Measurements from ENCODE around the gene KRTDAP. TPM values are rescaled to one million over a fixed set of nuclear protein-coding genes. Genes with fewer than 3 reads are reported as not detected.

Gene KRTDAP
- total and polyA plus RNA-seq, 9 donors = 0.54 to 1.6 (median 0.75) TPM; not detected in 4

DNA sequence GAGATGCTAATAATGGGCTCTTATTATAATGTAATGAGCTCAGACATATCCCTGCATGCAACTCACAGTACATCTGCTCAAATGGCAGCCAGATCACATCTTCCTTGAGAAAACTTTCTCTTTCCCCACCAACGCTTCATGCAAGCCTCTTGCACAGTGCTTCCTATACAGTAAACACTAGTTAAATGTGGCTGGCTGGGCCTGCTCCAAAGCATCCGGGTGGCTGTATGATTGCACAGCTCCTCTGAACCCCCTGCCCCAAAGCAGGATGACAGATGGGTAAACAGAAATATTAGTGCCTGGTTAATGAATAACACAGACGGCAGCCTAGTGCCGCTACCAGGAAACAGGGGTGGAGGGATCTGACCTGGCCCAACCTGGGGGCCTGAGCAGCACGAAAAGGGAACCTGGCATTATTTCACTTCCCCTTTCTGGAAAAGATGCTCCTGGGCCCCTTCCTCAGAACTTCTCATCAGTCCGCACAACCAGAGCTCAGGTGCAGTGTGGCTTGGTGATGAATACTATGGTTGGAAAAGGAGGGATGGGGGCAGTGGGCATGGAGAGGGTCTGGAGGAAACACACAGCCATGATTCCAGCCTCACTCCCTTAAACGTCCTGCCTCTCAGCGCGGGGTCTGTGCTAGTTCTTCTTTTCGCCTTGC is 31.4 kb downstream of the KRTDAP start:
- DNase-seq = no peak
- H3K9me3 ChIP-seq = no peaks in the 10 kb centered on the region
- intact Hi-C loops (cut with DNase I) = no loop called here
- H3K36me3 ChIP-seq = no peaks in the 10 kb centered on the region
- H3K4me3 ChIP-seq = no peak overlapping the region
- peaks cover 8% of the 10 kb centered on the region for H3K4me1 ChIP-seq (ENCODE audit: insufficient read depth)
- WGBS, 3 donors = 26 to 34% (median 30%) methylated on average over 10 of the region's 10 CpGs
- TF ChIP-seq EP300 (IDR thresholded peaks at IDR 0.05) (no peak), POLR2A (IDR thresholded peaks at IDR 0.05) (no peak)
- TF ChIP-seq, protein P1, sequence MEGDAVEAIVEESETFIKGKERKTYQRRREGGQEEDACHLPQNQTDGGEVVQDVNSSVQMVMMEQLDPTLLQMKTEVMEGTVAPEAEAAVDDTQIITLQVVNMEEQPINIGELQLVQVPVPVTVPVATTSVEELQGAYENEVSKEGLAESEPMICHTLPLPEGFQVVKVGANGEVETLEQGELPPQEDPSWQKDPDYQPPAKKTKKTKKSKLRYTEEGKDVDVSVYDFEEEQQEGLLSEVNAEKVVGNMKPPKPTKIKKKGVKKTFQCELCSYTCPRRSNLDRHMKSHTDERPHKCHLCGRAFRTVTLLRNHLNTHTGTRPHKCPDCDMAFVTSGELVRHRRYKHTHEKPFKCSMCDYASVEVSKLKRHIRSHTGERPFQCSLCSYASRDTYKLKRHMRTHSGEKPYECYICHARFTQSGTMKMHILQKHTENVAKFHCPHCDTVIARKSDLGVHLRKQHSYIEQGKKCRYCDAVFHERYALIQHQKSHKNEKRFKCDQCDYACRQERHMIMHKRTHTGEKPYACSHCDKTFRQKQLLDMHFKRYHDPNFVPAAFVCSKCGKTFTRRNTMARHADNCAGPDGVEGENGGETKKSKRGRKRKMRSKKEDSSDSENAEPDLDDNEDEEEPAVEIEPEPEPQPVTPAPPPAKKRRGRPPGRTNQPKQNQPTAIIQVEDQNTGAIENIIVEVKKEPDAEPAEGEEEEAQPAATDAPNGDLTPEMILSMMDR (IDR thresholded peaks at IDR 0.05) = no peak
- no peaks in the 10 kb centered on the region for H3K27me3 ChIP-seq
- H3K27ac ChIP-seq = no peak overlapping the region

DNA sequence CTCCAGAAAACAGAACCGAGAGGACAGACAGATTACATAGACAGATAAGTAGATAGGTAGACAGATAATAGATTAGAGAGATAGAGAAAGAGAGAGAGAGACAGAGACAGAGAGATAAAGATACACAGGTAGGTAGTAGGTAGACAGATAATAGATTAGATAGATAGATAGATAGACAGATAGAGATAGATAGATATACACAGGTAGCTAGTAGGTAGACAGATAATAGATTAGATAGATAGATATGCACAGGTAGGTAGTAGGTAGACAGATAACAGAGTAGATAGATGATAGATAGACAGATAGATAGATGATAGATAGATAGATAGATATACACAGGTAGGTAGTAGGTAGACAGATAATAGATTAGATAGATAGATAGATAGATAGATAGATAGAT is 32.1 kb downstream of the KRTDAP start:
- no peak overlapping the region for H3K27ac ChIP-seq
- intact Hi-C loops (cut with DNase I) = no loop called here
- no peaks in the 10 kb centered on the region for H3K27me3 ChIP-seq
- TF ChIP-seq EP300 (IDR thresholded peaks at IDR 0.05) = no peak
- TF ChIP-seq, protein P1 (IDR thresholded peaks at IDR 0.05) = no peak
- no peak for TF ChIP-seq POLR2A (IDR thresholded peaks at IDR 0.05)
- H3K4me1 ChIP-seq (ENCODE audit: insufficient read depth) = peaks cover 8% of the 10 kb centered on the region
- H3K4me3 ChIP-seq = no peak overlapping the region
- no peaks in the 10 kb centered on the region for H3K36me3 ChIP-seq
- no peak for DNase-seq
- 54 to 69% (median 60%) methylated on average over 1 of the region's 1 CpG for WGBS, 3 donors
- H3K9me3 ChIP-seq = no peaks in the 10 kb centered on the region

DNA sequence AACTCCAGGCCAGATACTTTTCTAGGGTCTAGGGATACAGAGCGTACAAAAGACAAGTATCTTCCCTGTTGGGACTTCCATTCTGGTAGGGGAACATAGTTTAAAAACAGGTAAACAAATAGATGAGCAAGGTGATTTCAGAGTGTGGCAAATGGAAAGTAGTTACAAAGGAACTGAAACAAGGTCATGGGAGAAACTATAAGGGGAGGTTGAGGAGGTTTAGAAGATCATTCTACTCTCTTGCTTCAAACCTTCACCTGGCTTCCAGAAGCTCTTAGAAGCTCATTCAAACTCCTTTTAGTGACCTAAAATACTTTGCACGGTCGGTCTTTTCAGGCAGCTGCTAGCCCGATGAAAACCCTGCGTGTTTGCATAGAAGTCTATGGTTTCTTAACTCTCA is 33.1 kb downstream of the KRTDAP start:
- H3K4me3 ChIP-seq = no peak overlapping the region
- intact Hi-C loops (cut with DNase I) = no loop called here
- no peak for DNase-seq
- H3K9me3 ChIP-seq = no peaks in the 10 kb centered on the region
- H3K36me3 ChIP-seq = no peaks in the 10 kb centered on the region
- H3K4me1 ChIP-seq (ENCODE audit: insufficient read depth) = peaks cover 8% of the 10 kb centered on the region
- WGBS, 3 donors = 92 to 95% (median 94%) methylated on average over 5 of the region's 5 CpGs
- H3K27ac ChIP-seq = no peak overlapping the region
- TF ChIP-seq, protein P1 (IDR thresholded peaks at IDR 0.05) = no peak
- TF ChIP-seq EP300 (IDR thresholded peaks at IDR 0.05) (no peak), POLR2A (IDR thresholded peaks at IDR 0.05) (no peak)
- H3K27me3 ChIP-seq = no peaks in the 10 kb centered on the region

DNA sequence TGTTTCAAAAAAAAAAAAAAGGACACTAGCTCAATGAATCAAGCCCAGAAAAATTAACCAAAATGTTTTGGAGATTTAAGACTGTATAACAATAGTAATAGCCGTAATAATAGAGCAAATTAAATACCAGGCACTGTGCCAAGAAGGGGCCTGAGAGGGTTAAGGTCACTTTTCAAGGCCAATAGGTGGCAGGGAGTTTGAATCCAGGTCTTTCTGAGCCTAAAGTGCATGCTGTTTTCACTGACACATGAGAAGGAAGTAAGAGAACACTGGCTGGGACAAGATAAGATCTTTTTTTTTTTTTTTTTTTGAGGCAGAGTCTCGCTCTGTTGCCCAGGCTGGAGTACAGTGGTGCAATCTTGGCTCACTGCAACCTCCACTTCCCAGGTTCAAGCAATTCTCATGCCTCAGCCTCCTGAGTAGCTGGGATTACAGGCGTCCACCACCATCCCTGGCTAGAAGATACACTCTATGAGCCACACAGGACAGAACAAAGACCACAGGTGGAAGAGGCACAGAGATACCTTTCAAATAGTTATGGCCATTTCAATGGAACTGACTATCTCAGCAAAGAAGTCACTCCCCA is 34.6 kb downstream of the KRTDAP start:
- Histone ChIP-seq H3K27ac (no peak overlapping the region), H3K9me3 (no peaks in the 10 kb centered on the region), H3K27me3 (no peaks in the 10 kb centered on the region), H3K4me3 (no peak overlapping the region), H3K36me3 (no peaks in the 10 kb centered on the region), H3K4me1 (ENCODE audit: insufficient read depth) (peaks cover 8% of the 10 kb centered on the region)
- no peak for DNase-seq
- TF ChIP-seq, protein P1 (IDR thresholded peaks at IDR 0.05) = no peak
- TF ChIP-seq EP300 (IDR thresholded peaks at IDR 0.05) (no peak), POLR2A (IDR thresholded peaks at IDR 0.05) (no peak)
- 71 to 84% (median 80%) methylated on average over 3 of the region's 3 CpGs for WGBS, 3 donors
- intact Hi-C loops (cut with DNase I) = no loop called here
